ENCODE results near the gene ICAM1. TPM values are rescaled to one million over a fixed set of nuclear protein-coding genes. Genes with fewer than 3 reads are reported as not detected.
A peak's percentile ranks its signal among the peaks of the same experiment; 100 is the strongest.

The ICAM1 gene
- total RNA-seq, 1 donor from 2014 or later, result 31.8 TPM

DNA sequence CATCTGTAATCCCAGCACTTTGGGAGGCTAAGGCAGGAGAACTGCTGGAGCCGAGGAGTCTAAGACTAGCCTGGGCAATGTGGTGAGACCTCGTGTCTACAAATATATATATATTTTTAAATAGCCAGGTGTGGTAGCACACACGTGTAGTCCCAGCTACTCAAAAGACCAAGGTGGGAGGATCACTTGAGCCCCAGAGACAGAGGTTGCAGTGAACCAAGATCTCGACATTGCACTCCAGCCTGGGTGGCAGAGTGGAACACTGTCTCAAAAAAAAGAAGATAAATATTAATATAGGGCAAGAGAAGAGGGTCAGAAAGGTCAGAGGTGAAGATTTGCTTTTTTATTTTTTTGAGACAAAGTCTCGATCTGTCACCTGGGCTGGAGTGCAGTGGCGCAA is 24.4 kb upstream of the ICAM1 start:
- H3K27me3 Mint-ChIP-seq (ENCODE audit: unreplicated experiment), result no peaks in the 10 kb centered on the region
- TF ChIP-seq, protein P1, sequence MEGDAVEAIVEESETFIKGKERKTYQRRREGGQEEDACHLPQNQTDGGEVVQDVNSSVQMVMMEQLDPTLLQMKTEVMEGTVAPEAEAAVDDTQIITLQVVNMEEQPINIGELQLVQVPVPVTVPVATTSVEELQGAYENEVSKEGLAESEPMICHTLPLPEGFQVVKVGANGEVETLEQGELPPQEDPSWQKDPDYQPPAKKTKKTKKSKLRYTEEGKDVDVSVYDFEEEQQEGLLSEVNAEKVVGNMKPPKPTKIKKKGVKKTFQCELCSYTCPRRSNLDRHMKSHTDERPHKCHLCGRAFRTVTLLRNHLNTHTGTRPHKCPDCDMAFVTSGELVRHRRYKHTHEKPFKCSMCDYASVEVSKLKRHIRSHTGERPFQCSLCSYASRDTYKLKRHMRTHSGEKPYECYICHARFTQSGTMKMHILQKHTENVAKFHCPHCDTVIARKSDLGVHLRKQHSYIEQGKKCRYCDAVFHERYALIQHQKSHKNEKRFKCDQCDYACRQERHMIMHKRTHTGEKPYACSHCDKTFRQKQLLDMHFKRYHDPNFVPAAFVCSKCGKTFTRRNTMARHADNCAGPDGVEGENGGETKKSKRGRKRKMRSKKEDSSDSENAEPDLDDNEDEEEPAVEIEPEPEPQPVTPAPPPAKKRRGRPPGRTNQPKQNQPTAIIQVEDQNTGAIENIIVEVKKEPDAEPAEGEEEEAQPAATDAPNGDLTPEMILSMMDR (IDR thresholded peaks at IDR 0.05), result no peak

GRCh38 chr19:10251792-10252694 is 18.9 kb upstream of the ICAM1 start, which contains the start of gene MRPL4:
TSS of gene MRPL4 (plus strand) at chr19:10252214. CDS start at chr19:10252254, 40 bp downstream.
- TF ChIP-seq, protein P1 (IDR thresholded peaks at IDR 0.05), result no peak
- DNase-seq (ENCODE audit: extremely low spot score, unreplicated experiment), result peak; percentile 97
- no peaks in the 10 kb centered on the region for H3K9me3 Mint-ChIP-seq (ENCODE audit: unreplicated experiment)
- no peaks in the 10 kb centered on the region for H3K27me3 Mint-ChIP-seq (ENCODE audit: unreplicated experiment)
- peak within 1 kb of the TSS; percentile 96 for H3K4me3 Mint-ChIP-seq (ENCODE audit: unreplicated experiment)
- peak within 1 kb of the TSS; percentile 95 for H3K27ac Mint-ChIP-seq (ENCODE audit: unreplicated experiment)
- peaks cover 17% of the 10 kb centered on the region for H3K4me1 Mint-ChIP-seq (ENCODE audit: unreplicated experiment)
- H3K36me3 Mint-ChIP-seq (ENCODE audit: unreplicated experiment), result peaks cover 9% of the 10 kb centered on the region

More for the DNA sequence above, 24.4 kb upstream of the ICAM1 start:
- H3K36me3 Mint-ChIP-seq (ENCODE audit: unreplicated experiment), result no peaks in the 10 kb centered on the region
- no peak overlapping the region for H3K27ac Mint-ChIP-seq (ENCODE audit: unreplicated experiment)
- no peaks in the 10 kb centered on the region for H3K9me3 Mint-ChIP-seq (ENCODE audit: unreplicated experiment)
- peaks cover 6% of the 10 kb centered on the region for H3K4me1 Mint-ChIP-seq (ENCODE audit: unreplicated experiment)
- DNase-seq (ENCODE audit: extremely low spot score, unreplicated experiment), result no peak
- H3K4me3 Mint-ChIP-seq (ENCODE audit: unreplicated experiment), result no peak overlapping the region

GRCh38 chr19:10252707-10253106 is 18.2 kb upstream of the ICAM1 start:
- TF ChIP-seq, protein P1 (IDR thresholded peaks at IDR 0.05), result no peak
- peak overlapping the region; percentile 96 for H3K4me3 Mint-ChIP-seq (ENCODE audit: unreplicated experiment)
- peaks cover 16% of the 10 kb centered on the region for H3K36me3 Mint-ChIP-seq (ENCODE audit: unreplicated experiment)
- no peaks in the 10 kb centered on the region for H3K9me3 Mint-ChIP-seq (ENCODE audit: unreplicated experiment)
- DNase-seq (ENCODE audit: extremely low spot score, unreplicated experiment), result no peak
- H3K27me3 Mint-ChIP-seq (ENCODE audit: unreplicated experiment), result no peaks in the 10 kb centered on the region
- H3K4me1 Mint-ChIP-seq (ENCODE audit: unreplicated experiment), result peaks cover 17% of the 10 kb centered on the region
- peak overlapping the region; percentile 95 for H3K27ac Mint-ChIP-seq (ENCODE audit: unreplicated experiment)

- H3K9me3 Mint-ChIP-seq (ENCODE audit: unreplicated experiment), result no peaks in the 10 kb centered on the region
- no peak for DNase-seq (ENCODE audit: extremely low spot score, unreplicated experiment)
- TF ChIP-seq, protein P1 (IDR thresholded peaks at IDR 0.05), result no peak
- peaks cover 17% of the 10 kb centered on the region for H3K4me1 Mint-ChIP-seq (ENCODE audit: unreplicated experiment)
- H3K27ac Mint-ChIP-seq (ENCODE audit: unreplicated experiment), result no peak overlapping the region
- H3K36me3 Mint-ChIP-seq (ENCODE audit: unreplicated experiment), result peaks cover 18% of the 10 kb centered on the region
- no peak overlapping the region for H3K4me3 Mint-ChIP-seq (ENCODE audit: unreplicated experiment)
- no peaks in the 10 kb centered on the region for H3K27me3 Mint-ChIP-seq (ENCODE audit: unreplicated experiment)
Measured at GRCh38 chr19:10254244-10254643, 16.7 kb upstream of the ICAM1 start.

- H3K4me1 Mint-ChIP-seq (ENCODE audit: unreplicated experiment), result peaks cover 14% of the 10 kb centered on the region
Measured at GRCh38 chr19:10255358-10255757, 15.6 kb upstream of the ICAM1 start.

More at GRCh38 chr19:10255358-10255757, 15.6 kb upstream of the ICAM1 start:
- H3K36me3 Mint-ChIP-seq (ENCODE audit: unreplicated experiment), result peaks cover 18% of the 10 kb centered on the region
- H3K9me3 Mint-ChIP-seq (ENCODE audit: unreplicated experiment), result no peaks in the 10 kb centered on the region
- TF ChIP-seq, protein P1 (IDR thresholded peaks at IDR 0.05), result no peak
- no peaks in the 10 kb centered on the region for H3K27me3 Mint-ChIP-seq (ENCODE audit: unreplicated experiment)
- H3K27ac Mint-ChIP-seq (ENCODE audit: unreplicated experiment), result no peak overlapping the region
- DNase-seq (ENCODE audit: extremely low spot score, unreplicated experiment), result no peak
- H3K4me3 Mint-ChIP-seq (ENCODE audit: unreplicated experiment), result no peak overlapping the region
